Activated naive CD8-positive, alpha-beta T cell treated with anti-CD3 and anti-CD28 coated beads, Interleukin-2, amount 50 U/mL, for 24 hours (primary cell): Measurements from ENCODE around the gene SMYD2.

Experiments used
- ATAC-seq: fragments of 150-1000 bp; cut with Tn5 transposase; one replicate; pipeline ENCODE4 v1.10.0; 2021
- DNase-seq: peaks from one replicate; pipeline ENCODE4 v3.0.0; 2021
- H3K27ac Mint-ChIP-seq: one replicate; pipeline ENCODE4 v1.8.0; 2021; ENCODE audit warnings: mild to moderate bottlenecking, mixed read lengths
- H3K27me3 Mint-ChIP-seq: one replicate; pipeline ENCODE4 v1.8.0; 2021; ENCODE audit warnings: mixed read lengths
- H3K36me3 Mint-ChIP-seq: one replicate; pipeline ENCODE4 v1.8.0; 2021; ENCODE audit warnings: low read depth, mixed read lengths
- H3K4me1 Mint-ChIP-seq: one replicate; pipeline ENCODE4 v1.8.0; 2021; ENCODE audit warnings: mixed read lengths
- H3K4me3 Mint-ChIP-seq: one replicate; pipeline ENCODE4 v1.8.0; 2021; ENCODE audit warnings: mild to moderate bottlenecking, moderate library complexity, mixed read lengths
- H3K9me3 Mint-ChIP-seq: one replicate; pipeline ENCODE4 v1.8.0; 2021; ENCODE audit warnings: mixed read lengths

The SMYD2 gene

GRCh38 chr1:214342525-214342924, 61.6 kb downstream of the SMYD2 start:
- H3K36me3 Mint-ChIP-seq: peaks cover 32% of the 10 kb centered on the region
- no peak overlapping the region for H3K4me3 Mint-ChIP-seq
- ATAC-seq (no peak), DNase-seq (no peak)
- H3K4me1 Mint-ChIP-seq: no peaks in the 10 kb centered on the region
- H3K27me3 Mint-ChIP-seq: no peaks in the 10 kb centered on the region
- H3K27ac Mint-ChIP-seq: no peak overlapping the region
- H3K9me3 Mint-ChIP-seq: peaks cover 18% of the 10 kb centered on the region

GRCh38 chr1:214344897-214345296, 63.9 kb downstream of the SMYD2 start:
- no peak for DNase-seq
- Mint-ChIP-seq H3K4me1 (no peaks in the 10 kb centered on the region), H3K36me3 (peaks cover 27% of the 10 kb centered on the region), H3K27ac (no peak overlapping the region), H3K27me3 (no peaks in the 10 kb centered on the region), H3K4me3 (no peak overlapping the region), H3K9me3 (peaks cover 18% of the 10 kb centered on the region)
- ATAC-seq: no peak

GRCh38 chr1:214349008-214349407, 68.0 kb downstream of the SMYD2 start:
- no peak overlapping the region for H3K27ac Mint-ChIP-seq
- no peaks in the 10 kb centered on the region for H3K27me3 Mint-ChIP-seq
- no peak overlapping the region for H3K4me3 Mint-ChIP-seq
- no peak for DNase-seq
- peaks cover 13% of the 10 kb centered on the region for H3K9me3 Mint-ChIP-seq
- H3K36me3 Mint-ChIP-seq: peaks cover 18% of the 10 kb centered on the region
- ATAC-seq: no peak
- H3K4me1 Mint-ChIP-seq: no peaks in the 10 kb centered on the region

- H3K36me3 Mint-ChIP-seq: peaks cover 10% of the 10 kb centered on the region
- ATAC-seq (no peak), DNase-seq (no peak)
- H3K4me1 Mint-ChIP-seq: no peaks in the 10 kb centered on the region
- H3K27ac Mint-ChIP-seq: no peak overlapping the region
- H3K4me3 Mint-ChIP-seq: no peak overlapping the region
- peaks cover 5% of the 10 kb centered on the region for H3K9me3 Mint-ChIP-seq
- H3K27me3 Mint-ChIP-seq: no peaks in the 10 kb centered on the region
Measured at GRCh38 chr1:214349781-214350180, 68.8 kb downstream of the SMYD2 start.

GRCh38 chr1:214351551-214352277, 70.8 kb downstream of the SMYD2 start:
- no peak overlapping the region for H3K27ac Mint-ChIP-seq
- H3K27me3 Mint-ChIP-seq: no peaks in the 10 kb centered on the region
- no peak overlapping the region for H3K4me3 Mint-ChIP-seq
- H3K4me1 Mint-ChIP-seq: no peaks in the 10 kb centered on the region
- ATAC-seq (no peak), DNase-seq (no peak)
- H3K9me3 Mint-ChIP-seq: no peaks in the 10 kb centered on the region
- peaks cover 4% of the 10 kb centered on the region for H3K36me3 Mint-ChIP-seq

- H3K9me3 Mint-ChIP-seq: no peaks in the 10 kb centered on the region
- H3K4me3 Mint-ChIP-seq: no peak overlapping the region
- no peak for DNase-seq
- H3K27me3 Mint-ChIP-seq: no peaks in the 10 kb centered on the region
- H3K36me3 Mint-ChIP-seq: peaks cover 2% of the 10 kb centered on the region
- no peaks in the 10 kb centered on the region for H3K4me1 Mint-ChIP-seq
- H3K27ac Mint-ChIP-seq: no peak overlapping the region
- no peak for ATAC-seq
Measured at GRCh38 chr1:214352838-214353237, 71.9 kb downstream of the SMYD2 start.

GRCh38 chr1:214354440-214355148, 73.6 kb downstream of the SMYD2 start:
- H3K27ac Mint-ChIP-seq: no peak overlapping the region
- H3K4me3 Mint-ChIP-seq: no peak overlapping the region
- no peaks in the 10 kb centered on the region for H3K27me3 Mint-ChIP-seq
- DNase-seq: no peak
- H3K36me3 Mint-ChIP-seq: peaks cover 2% of the 10 kb centered on the region
- no peaks in the 10 kb centered on the region for H3K9me3 Mint-ChIP-seq
- no peak for ATAC-seq
- H3K4me1 Mint-ChIP-seq: no peaks in the 10 kb centered on the region

- Mint-ChIP-seq H3K27me3 (peaks cover 25% of the 10 kb centered on the region), H3K9me3 (no peaks in the 10 kb centered on the region), H3K4me3 (no peak overlapping the region), H3K4me1 (peaks cover 4% of the 10 kb centered on the region), H3K27ac (no peak overlapping the region), H3K36me3 (no peaks in the 10 kb centered on the region)
- DNase-seq (no peak), ATAC-seq (no peak)
Measured at GRCh38 chr1:214360116-214360515, 79.2 kb downstream of the SMYD2 start.

- peaks cover 4% of the 10 kb centered on the region for H3K4me1 Mint-ChIP-seq
- ATAC-seq: peak; percentile 57
- peaks cover 25% of the 10 kb centered on the region for H3K27me3 Mint-ChIP-seq
- no peak for DNase-seq
- H3K4me3 Mint-ChIP-seq: no peak overlapping the region
- no peaks in the 10 kb centered on the region for H3K9me3 Mint-ChIP-seq
- no peak overlapping the region for H3K27ac Mint-ChIP-seq
- no peaks in the 10 kb centered on the region for H3K36me3 Mint-ChIP-seq
Measured at GRCh38 chr1:214360525-214361164, 79.7 kb downstream of the SMYD2 start.

GRCh38 chr1:214361636-214362035, 80.7 kb downstream of the SMYD2 start:
- Mint-ChIP-seq H3K27ac (no peak overlapping the region), H3K27me3 (peaks cover 28% of the 10 kb centered on the region), H3K4me3 (no peak overlapping the region), H3K4me1 (peaks cover 4% of the 10 kb centered on the region), H3K9me3 (no peaks in the 10 kb centered on the region), H3K36me3 (no peaks in the 10 kb centered on the region)
- ATAC-seq (no peak), DNase-seq (no peak)

- H3K4me1 Mint-ChIP-seq: peaks cover 4% of the 10 kb centered on the region
- DNase-seq (no peak), ATAC-seq (no peak)
Measured at GRCh38 chr1:214362188-214362882, 81.4 kb downstream of the SMYD2 start.

GRCh38 chr1:214363386-214363785, 82.4 kb downstream of the SMYD2 start:
- Mint-ChIP-seq H3K4me3 (no peak overlapping the region), H3K27me3 (peaks cover 33% of the 10 kb centered on the region), H3K36me3 (no peaks in the 10 kb centered on the region), H3K9me3 (no peaks in the 10 kb centered on the region), H3K27ac (no peak overlapping the region), H3K4me1 (peaks cover 4% of the 10 kb centered on the region)
- no peak for ATAC-seq
- no peak for DNase-seq

More at GRCh38 chr1:214362188-214362882, 81.4 kb downstream of the SMYD2 start:
- Mint-ChIP-seq H3K4me3 (no peak overlapping the region), H3K27me3 (peaks cover 31% of the 10 kb centered on the region), H3K9me3 (no peaks in the 10 kb centered on the region), H3K36me3 (no peaks in the 10 kb centered on the region), H3K27ac (no peak overlapping the region)

- H3K4me3 Mint-ChIP-seq: no peak overlapping the region
- ATAC-seq: no peak
- H3K9me3 Mint-ChIP-seq: no peaks in the 10 kb centered on the region
- no peak for DNase-seq
- no peak overlapping the region for H3K27ac Mint-ChIP-seq
- H3K4me1 Mint-ChIP-seq: peaks cover 4% of the 10 kb centered on the region
- peaks cover 33% of the 10 kb centered on the region for H3K27me3 Mint-ChIP-seq
- H3K36me3 Mint-ChIP-seq: no peaks in the 10 kb centered on the region
Measured at GRCh38 chr1:214364386-214364785, 83.4 kb downstream of the SMYD2 start.

- Mint-ChIP-seq H3K9me3 (no peaks in the 10 kb centered on the region), H3K4me1 (peaks cover 4% of the 10 kb centered on the region), H3K27ac (no peak overlapping the region), H3K36me3 (no peaks in the 10 kb centered on the region), H3K27me3 (peaks cover 33% of the 10 kb centered on the region), H3K4me3 (no peak overlapping the region)
- DNase-seq (no peak), ATAC-seq (no peak)
Measured at GRCh38 chr1:214364786-214365295, 83.9 kb downstream of the SMYD2 start.
